ENCODE data around the gene GNE. TPM values are rescaled to one million over a fixed set of nuclear protein-coding genes. Genes with fewer than 3 reads are reported as not detected.

Gene GNE
- total and polyA plus RNA-seq, 4 donors = 5.1 to 18.4 (median 13.7) TPM

GRCh38 chr9:36218011-36218410 is 40.2 kb downstream of the GNE start:
- Histone ChIP-seq H3K27ac (ENCODE audit: low read depth in 1 of 2, low read length in 1 of 2) (no peak overlapping the region), H3K9ac (ENCODE audit: insufficient read depth in 1 of 2, low read length in 2 of 2) (no peak overlapping the region), H3K27me3 (ENCODE audit: control insufficient read depth in 3 of 3, insufficient read depth in 3 of 3, low read length in 2 of 3) (no peaks in the 10 kb centered on the region), H3K4me3 (no peak overlapping the region), H3K9me3 (ENCODE audit: control insufficient read depth in 4 of 4, insufficient read depth in 3 of 4, low read length in 3 of 4) (peaks cover 0 to 4% (median 3%) of the 10 kb centered on the region in 4 donors), H3K4me1 (ENCODE audit: control insufficient read depth in 5 of 5, insufficient read depth in 5 of 5, low read length in 5 of 5) (peaks cover 0 to 8% (median 0%) of the 10 kb centered on the region in 5 donors), H3K36me3 (ENCODE audit: control insufficient read depth in 4 of 4, insufficient read depth in 4 of 4, low read length in 4 of 4) (peaks cover 22 to 69% (median 46%) of the 10 kb centered on the region in 4 donors)
- WGBS, 2 donors = 92 to 94% methylated on average over 5 of the region's 5 CpGs
- no peak for DNase-seq
- no peak for TF ChIP-seq CTCF (IDR thresholded peaks at IDR 0.05; ENCODE audit: control extremely low read depth, extremely low read depth)
- no peak for ATAC-seq (ENCODE audit: insufficient read depth, low FRiP score)

DNA sequence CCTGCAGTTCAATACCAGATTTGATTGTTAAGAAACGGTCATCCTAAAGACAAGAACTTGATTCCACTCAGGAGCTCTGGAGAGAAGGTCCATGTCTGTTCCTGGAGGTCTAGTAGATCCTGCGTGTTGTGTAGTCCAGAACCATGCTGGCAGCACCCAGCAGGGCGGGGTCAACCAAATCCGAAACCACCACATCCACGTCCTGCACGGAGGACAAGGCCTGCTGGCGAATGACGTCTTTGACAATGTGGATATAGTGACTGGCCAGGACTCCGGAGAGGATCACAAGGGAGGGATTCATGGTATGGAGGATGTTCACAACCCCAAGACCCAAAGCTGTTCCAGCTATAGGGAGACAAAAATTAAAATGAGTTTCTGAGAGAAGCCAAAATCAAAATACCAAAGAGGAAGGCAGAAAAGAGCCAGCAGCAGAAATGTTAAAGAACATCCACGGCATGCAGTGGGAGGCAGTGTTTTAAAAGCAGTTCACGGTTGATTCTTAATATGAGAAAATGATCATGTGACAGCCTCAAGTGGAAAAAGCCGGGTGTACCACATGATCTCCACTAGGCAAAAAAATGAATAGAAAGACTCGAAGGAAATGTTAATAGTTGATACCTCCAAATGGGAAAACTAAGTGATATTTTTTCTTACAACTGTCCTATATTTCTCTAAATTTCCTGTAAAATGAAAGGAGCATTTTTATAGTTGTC is 40.8 kb downstream of the GNE start:
- peak in 1 of 3 donors; percentile 13 for DNase-seq
- no peak for ATAC-seq (ENCODE audit: insufficient read depth, low FRiP score)
- Histone ChIP-seq H3K4me3 (no peak overlapping the region), H3K9me3 (ENCODE audit: control insufficient read depth in 4 of 4, insufficient read depth in 3 of 4, low read length in 3 of 4) (peaks cover 0 to 2% (median under 1%) of the 10 kb centered on the region in 4 donors), H3K27me3 (ENCODE audit: control insufficient read depth in 3 of 3, insufficient read depth in 3 of 3, low read length in 2 of 3) (no peaks in the 10 kb centered on the region), H3K27ac (ENCODE audit: low read depth in 1 of 2, low read length in 1 of 2) (no peak overlapping the region), H3K36me3 (ENCODE audit: control insufficient read depth in 4 of 4, insufficient read depth in 4 of 4, low read length in 4 of 4) (peaks cover 16 to 67% (median 42%) of the 10 kb centered on the region in 4 donors), H3K4me1 (ENCODE audit: control insufficient read depth in 5 of 5, insufficient read depth in 5 of 5, low read length in 5 of 5) (peaks cover 0 to 8% (median 0%) of the 10 kb centered on the region in 5 donors), H3K9ac (ENCODE audit: insufficient read depth in 1 of 2, low read length in 2 of 2) (no peak overlapping the region)
- 73 to 74% methylated on average over 13 of the region's 13 CpGs for WGBS, 2 donors
- TF ChIP-seq CTCF (IDR thresholded peaks at IDR 0.05; ENCODE audit: control extremely low read depth, extremely low read depth) = no peak

GRCh38 chr9:36214571-36214970 is 43.7 kb downstream of the GNE start:
- H3K4me3 ChIP-seq = no peak overlapping the region
- H3K4me1 ChIP-seq (ENCODE audit: control insufficient read depth in 5 of 5, insufficient read depth in 5 of 5, low read length in 5 of 5) = peaks cover 0 to 21% (median 3%) of the 10 kb centered on the region in 5 donors
- H3K36me3 ChIP-seq (ENCODE audit: control insufficient read depth in 4 of 4, insufficient read depth in 4 of 4, low read length in 4 of 4) = peaks cover 11 to 59% (median 37%) of the 10 kb centered on the region in 4 donors
- DNase-seq (no peak), ATAC-seq (ENCODE audit: insufficient read depth, low FRiP score) (no peak)
- H3K9ac ChIP-seq (ENCODE audit: insufficient read depth in 1 of 2, low read length in 2 of 2) = no peak overlapping the region
- no peaks in the 10 kb centered on the region for H3K9me3 ChIP-seq (ENCODE audit: control insufficient read depth in 4 of 4, insufficient read depth in 3 of 4, low read length in 3 of 4)
- H3K27me3 ChIP-seq (ENCODE audit: control insufficient read depth in 3 of 3, insufficient read depth in 3 of 3, low read length in 2 of 3) = no peaks in the 10 kb centered on the region
- no peak overlapping the region for H3K27ac ChIP-seq (ENCODE audit: low read depth in 1 of 2, low read length in 1 of 2)
- TF ChIP-seq CTCF (IDR thresholded peaks at IDR 0.05; ENCODE audit: control extremely low read depth, extremely low read depth) = no peak
